K562 (cell line): ENCODE measurements around the gene RETREG1. TPM values are rescaled to one million over a fixed set of nuclear protein-coding genes. Genes with fewer than 3 reads are reported as not detected.

Experiments
- ARID3A ChIP-seq: IDR thresholded peaks from 2 replicates; pipeline ENCODE4 v1.6.1; 2012; ENCODE audit warnings: low read depth, low read length, improper control_type of control experiment, borderline replicate concordance
- GTF2E2 ChIP-seq: fragments of 200-800 bp; sonication (Bioruptor generic); IDR thresholded peaks from 2 replicates; pipeline ENCODE4 v1.6.1; 2016; ENCODE audit warnings: missing genetic modification characterization, missing compliant biosample characterization
- HIVEP1 ChIP-seq: fragments of 250-450 bp; sonication (Bioruptor Pico); IDR thresholded peaks from 2 replicates; pipeline ENCODE4 v1.4.0; 2020; ENCODE audit warnings: mild to moderate bottlenecking
- IFI16 ChIP-seq: fragments of 250-450 bp; sonication (Bioruptor Pico); IDR thresholded peaks from 2 replicates; pipeline ENCODE4 v2.1.2; 2022; ENCODE audit warnings: mild to moderate bottlenecking, inconsistent platforms
- IRF9 ChIP-seq: fragments of 450-650 bp; IDR thresholded peaks from 2 replicates; pipeline ENCODE4 v1.6.1; 2016; ENCODE audit warnings: missing biosample characterization, missing genetic modification characterization
- MAFG ChIP-seq: fragments of 450-650 bp; conservative IDR thresholded peaks from 2 replicates; pipeline ENCODE4 v1.6.1; 2016; ENCODE audit warnings: missing genetic modification characterization, missing compliant biosample characterization
- NUFIP1 ChIP-seq: fragments of 450-650 bp; IDR thresholded peaks from 2 replicates; pipeline ENCODE4 v1.6.1; 2018; ENCODE audit not compliant: partially characterized antibody
- REST ChIP-seq, 2 experiments: fragments of 450-650 bp; formaldehyde crosslinking in 1 of 2; IDR thresholded peaks; 2 replicates each; pipeline versions ENCODE4 v1.4.0 to v1.6.1; 2014 to 2020; ENCODE audit warnings: mild to moderate bottlenecking in 2 of 2, borderline replicate concordance in 1 of 2, low read depth in 1 of 2
- ZMIZ1 ChIP-seq, 2 experiments: fragments of 150-350 bp in 1 of 2; IDR thresholded peaks; 2 replicates each; pipeline ENCODE4 v1.6.1; 2012 to 2016; ENCODE audit warnings: low read depth in 2 of 2, low read length in 2 of 2, mild to moderate bottlenecking in 1 of 2, moderate library complexity in 1 of 2
- ZNF76 ChIP-seq: fragments of 250-450 bp; sonication (Bioruptor Pico); IDR thresholded peaks from 2 replicates; pipeline ENCODE4 v1.4.0; 2020; ENCODE audit warnings: mild to moderate bottlenecking, moderate library complexity, borderline replicate concordance
- ZSCAN32 ChIP-seq: fragments of 450-650 bp; formaldehyde crosslinking; IDR thresholded peaks from 2 replicates; pipeline ENCODE4 v1.4.0; 2020; ENCODE audit warnings: mild to moderate bottlenecking, moderate library complexity
- polyA plus RNA-seq, 8 experiments: library from polyadenylated mRNA; depleted of rRNA in 4 of 8; stranded (reverse) in 5 of 8; unstranded in 3 of 8; fragments of >200 nt; fragmentation: Nextera tagmentation in 2 of 8; fragmentation: Illumina TruSeq in 1 of 8; extraction: Ambion mirVana in 2 of 8; extraction: Trizol in 1 of 8; gene quantifications; 2 replicates each; pipeline versions ENCODE4 v1.2.1 to v1.2.3, GENCODE V29; 2011 to 2014; ENCODE audit warnings: inconsistent platforms in 1 of 8, missing spikeins in 1 of 8
- total RNA-seq, 7 experiments: library from RNA; depleted of rRNA in 6 of 7; stranded (reverse); fragments of >200 nt in 6 of 7; fragmentation: Illumina TruSeq in 2 of 7; extraction: Trizol in 2 of 7; gene quantifications; 2 replicates each; pipeline versions ENCODE4 v1.2.1 to v1.2.3, GENCODE V29; 2011 to 2021; ENCODE audit warnings: low replicate concordance in 1 of 7

Gene RETREG1
- total and polyA plus RNA-seq, 9 of the 15 experiments (the other 6 are each of a cell fraction or from before 2014, with no cell fraction given), result 0.01 to 0.20 (median 0.08) TPM; not detected in 5

- TF ChIP-seq ARID3A (no peak), ZNF76 (CRISPR knock-in tag) (no peak), NUFIP1 (no peak), ZSCAN32 (CRISPR knock-in tag) (peak; percentile 33; the same call in 1 of the 2 replicates), REST (IDR thresholded peaks at IDR 0.05; ENCODE audit: borderline replicate concordance) (no peak), REST (CRISPR knock-in tag; IDR thresholded peaks at IDR 0.05; ENCODE audit: low read depth) (0 out of 2 replicates have a peak, but pooled peaks have one; percentile 46), IFI16 (no peak), IRF9 (tag) (no peak), ZMIZ1 (IDR thresholded peaks at IDR 0.05; ENCODE audit: low read depth in 2 of 2, low read length in 2 of 2) (peak in 1 of 2 experiments; percentile 44; a peak in 2 of 4 replicates), HIVEP1 (no peak), MAFG (tag) (no peak), GTF2E2 (tag) (peak; percentile 80; the same call in 1 of the 2 replicates)
Measured at GRCh38 chr5:16465544-16466432, 151.0 kb downstream of the RETREG1 start, which contains the start of gene ZNF622 (continued).
